HG02885 (cell line): ENCODE data around the gene OR2G3.

Experiments used
- ATAC-seq: cut with Tn5 transposase; IDR thresholded peaks from one replicate; pipeline ENCODE4 v1.9.1; 2021; ENCODE audit warnings: mild to moderate bottlenecking; ENCODE audit not compliant: unreplicated experiment, poor library complexity

Gene OR2G3

GRCh38 chr1:247605286-247605685 is at the start of gene OR2G3:
OR2G3 (plus strand) TSS chr1:247605586; CDS start chr1:247605586, 0 bp downstream.
- no peak for ATAC-seq

- no peak for ATAC-seq
These were observed 47.3 kb upstream of the OR2G3 start for GRCh38 chr1:247557926-247558674.

- ATAC-seq = no peak
These were observed 43.7 kb upstream of the OR2G3 start for GRCh38 chr1:247561711-247562110.

- ATAC-seq = no peak
These were observed 43.2 kb upstream of the OR2G3 start for GRCh38 chr1:247562198-247562597.

GRCh38 chr1:247574236-247574635 is 31.1 kb upstream of the OR2G3 start:
- ATAC-seq = no peak

- ATAC-seq = no peak
These were observed 30.7 kb upstream of the OR2G3 start for GRCh38 chr1:247574664-247575063.

- no peak for ATAC-seq
These were observed 28.9 kb upstream of the OR2G3 start for GRCh38 chr1:247576514-247576913.

- no peak for ATAC-seq
These were observed 26.4 kb upstream of the OR2G3 start for GRCh38 chr1:247578946-247579460.

- ATAC-seq = no peak
These were observed 17.3 kb upstream of the OR2G3 start, which contains the start of gene OR2G2 for GRCh38 chr1:247588060-247588459. OR2G2 (plus strand) TSS chr1:247588360; CDS start chr1:247588360, 0 bp downstream.

- ATAC-seq = no peak
These were observed 8.0 kb downstream of the OR2G3 start for GRCh38 chr1:247613405-247613804.

- ATAC-seq = no peak
These were observed 9.2 kb downstream of the OR2G3 start for GRCh38 chr1:247614625-247615024.

- ATAC-seq = no peak
These were observed 22.6 kb downstream of the OR2G3 start for GRCh38 chr1:247627951-247628350.

GRCh38 chr1:247638011-247638410 is 32.6 kb downstream of the OR2G3 start:
- no peak for ATAC-seq

- ATAC-seq = no peak
These were observed 33.4 kb downstream of the OR2G3 start for GRCh38 chr1:247638781-247639180.

- ATAC-seq = no peak
These were observed 34.1 kb downstream of the OR2G3 start for GRCh38 chr1:247639381-247639981.

- no peak for ATAC-seq
These were observed 37.4 kb downstream of the OR2G3 start for GRCh38 chr1:247642742-247643141.

- no peak for ATAC-seq
These were observed 41.5 kb downstream of the OR2G3 start for GRCh38 chr1:247646867-247647266.

- no peak for ATAC-seq
These were observed 42.5 kb downstream of the OR2G3 start for GRCh38 chr1:247647864-247648263.

GRCh38 chr1:247653040-247653439 is 47.7 kb downstream of the OR2G3 start:
- no peak for ATAC-seq
